HT-29 (cell line): ENCODE data around the gene CDC42EP5. TPM values are rescaled to one million over a fixed set of nuclear protein-coding genes. Genes with fewer than 3 reads are reported as not detected.
A peak's percentile ranks its signal among the peaks of the same experiment; 100 is the strongest.
"Not testable (repeated sequence)": the region's sequence is repeated elsewhere in the genome, so short reads cannot be mapped to it uniquely, and the experiment has no call there.

Source experiments
- DNase-seq: peaks from one replicate; pipeline ENCODE4 v3.0.0-alpha.2; 2015; ENCODE audit warnings: low spot score
- total RNA-seq: library from RNA; depleted of rRNA; stranded (reverse); fragments of >200 nt; shearing (Covaris generic); gene quantifications from 2 replicates; pipeline ENCODE4 v1.2.3, GENCODE V29; 2014

The CDC42EP5 gene
- total RNA-seq, 1 experiment from 2014 or later: 59.0 TPM

DNA sequence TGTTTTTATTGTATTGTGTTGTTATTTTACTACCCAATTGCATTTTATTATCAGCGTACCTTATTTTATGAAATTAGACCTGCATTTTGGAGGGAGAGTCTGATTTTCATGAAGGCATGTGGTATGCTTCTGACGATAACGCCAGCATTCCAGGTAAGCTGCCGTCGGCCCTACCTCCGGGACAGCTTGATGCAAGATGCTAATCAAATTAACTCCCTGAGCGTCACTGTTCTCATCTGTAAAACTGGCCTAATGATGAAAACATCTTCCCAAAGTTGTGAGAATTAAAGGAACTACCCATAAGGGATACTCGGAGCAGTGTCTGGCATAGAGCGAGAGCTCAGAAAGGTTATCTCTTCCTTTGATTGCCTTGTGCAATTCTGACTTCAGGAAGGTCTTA is 16.7 kb upstream of the CDC42EP5 start:
- DNase-seq: no peak

DNA sequence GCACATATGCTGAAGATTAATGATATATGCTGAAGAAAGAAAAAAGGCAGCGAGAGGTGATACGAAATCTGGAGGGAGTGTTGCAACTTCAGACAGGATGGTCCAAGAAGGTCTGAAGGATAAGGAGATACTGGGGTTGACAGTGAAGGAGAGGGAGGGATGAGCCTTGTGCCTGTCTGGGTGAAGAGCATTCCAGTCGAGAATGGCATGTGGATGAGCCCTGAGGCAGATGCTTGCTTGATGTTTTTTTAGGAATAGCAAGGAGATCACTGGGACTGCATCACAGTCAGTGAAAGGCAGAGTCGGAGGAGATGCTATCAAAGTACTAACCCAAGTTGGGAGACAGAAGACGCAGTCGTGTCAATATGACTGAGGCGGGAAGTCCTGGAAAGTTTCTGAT is 16.2 kb upstream of the CDC42EP5 start:
- no peak for DNase-seq

DNA sequence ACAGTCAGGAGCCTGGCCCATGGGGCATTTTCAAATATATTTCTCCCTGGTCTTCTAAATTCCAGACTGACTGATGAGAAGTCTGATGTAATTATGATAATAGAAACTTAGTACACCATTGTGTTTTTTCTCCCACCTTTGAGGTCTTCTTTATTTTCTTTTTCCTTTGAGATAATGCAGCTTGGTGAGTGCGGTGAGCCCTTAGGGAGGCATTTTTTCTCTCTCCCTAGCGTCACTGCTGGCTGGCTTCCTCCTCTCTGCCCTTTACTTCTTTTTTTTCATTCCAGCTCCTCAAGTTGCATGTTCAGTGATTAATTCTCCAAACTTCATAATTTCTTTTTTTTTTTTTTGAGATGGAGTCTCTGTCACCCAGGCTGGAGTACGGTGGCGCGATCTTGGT is 12.8 kb upstream of the CDC42EP5 start:
- DNase-seq: no peak

DNA sequence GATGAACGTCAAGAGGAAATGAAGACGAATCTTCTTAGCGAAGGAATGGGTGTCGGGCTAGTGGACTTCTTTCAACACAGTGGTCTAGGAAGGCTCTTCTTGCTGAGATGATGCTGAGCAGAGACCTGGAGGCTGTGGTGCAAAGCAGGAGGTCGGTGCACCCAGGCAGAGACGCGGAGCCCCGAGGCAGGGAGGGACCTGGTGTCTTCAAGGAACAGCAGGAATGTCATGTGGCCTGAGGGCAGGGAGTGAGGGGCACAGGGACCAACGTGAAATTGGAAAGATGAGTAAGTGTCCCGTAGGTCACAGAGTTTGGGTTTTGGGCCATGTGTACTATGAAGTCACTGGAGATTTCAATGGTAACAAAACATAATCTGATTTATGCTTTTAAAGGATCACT is 11.4 kb upstream of the CDC42EP5 start:
- DNase-seq: no peak

DNA sequence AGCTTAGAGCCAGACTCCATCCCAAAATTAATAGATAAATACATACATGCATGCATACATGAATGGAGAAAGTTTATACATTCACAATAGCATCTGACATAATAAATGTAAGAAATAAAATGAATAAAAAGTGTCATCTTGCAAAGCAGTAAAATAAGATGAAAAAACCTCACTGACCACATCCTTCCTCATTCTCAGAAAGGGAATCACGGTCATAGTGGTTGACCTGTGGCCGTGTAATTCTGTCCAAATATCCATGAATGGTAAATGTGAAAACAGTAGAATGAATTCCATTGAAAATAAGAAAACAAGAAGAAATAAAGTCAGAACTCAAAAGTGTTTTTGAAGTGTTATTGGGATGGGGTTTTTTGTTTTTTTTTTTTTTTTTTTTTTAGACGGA is 9.8 kb upstream of the CDC42EP5 start:
- no peak for DNase-seq

DNA sequence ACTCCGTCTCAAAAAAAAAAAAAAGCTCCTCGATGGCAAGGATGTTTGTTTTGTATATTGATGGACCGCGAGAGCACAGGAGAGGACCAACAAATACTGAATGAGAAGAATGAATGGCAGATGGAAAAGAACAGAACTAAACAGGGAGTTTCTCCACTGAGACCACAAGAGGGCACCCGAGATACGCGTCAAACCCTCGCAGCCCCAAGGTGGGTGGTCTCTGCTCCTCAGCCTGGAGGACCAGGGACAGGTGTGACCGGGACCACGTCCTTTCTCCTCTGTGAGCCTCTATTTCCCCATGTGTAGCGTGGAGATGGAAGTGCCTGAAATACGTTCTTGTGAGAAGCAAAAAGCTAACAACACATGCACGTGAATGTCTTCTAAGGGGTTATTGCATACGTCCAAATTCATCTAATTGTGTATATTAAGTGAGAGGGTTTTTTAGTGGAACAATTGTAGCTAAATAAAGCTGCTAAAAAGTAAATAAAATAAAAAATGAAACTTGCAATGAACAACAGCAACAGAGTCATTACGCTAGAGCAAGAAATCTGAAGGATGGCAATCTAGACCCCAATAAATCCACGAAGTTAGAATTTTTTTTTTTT is 8.3 kb upstream of the CDC42EP5 start:
- DNase-seq: peak; percentile 86

DNA sequence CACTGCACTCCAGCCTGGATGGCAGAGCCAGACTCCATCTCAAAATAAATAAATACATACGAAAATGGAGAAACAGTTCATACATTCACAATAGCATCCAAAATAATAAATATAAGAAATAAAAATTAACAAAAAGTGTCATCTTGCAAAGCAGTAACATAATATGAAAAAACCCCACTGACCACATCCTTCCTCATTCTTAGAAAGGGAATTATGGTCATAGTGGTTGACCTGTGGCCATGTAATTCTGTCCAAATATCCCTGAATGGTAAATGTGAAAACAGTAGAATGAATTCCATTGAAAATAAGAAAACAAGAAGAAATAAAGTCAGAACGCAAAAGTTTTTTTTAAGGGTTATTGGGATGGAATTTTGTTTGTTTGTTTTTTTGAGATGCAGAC is 7.0 kb upstream of the CDC42EP5 start:
- no peak for DNase-seq

DNA sequence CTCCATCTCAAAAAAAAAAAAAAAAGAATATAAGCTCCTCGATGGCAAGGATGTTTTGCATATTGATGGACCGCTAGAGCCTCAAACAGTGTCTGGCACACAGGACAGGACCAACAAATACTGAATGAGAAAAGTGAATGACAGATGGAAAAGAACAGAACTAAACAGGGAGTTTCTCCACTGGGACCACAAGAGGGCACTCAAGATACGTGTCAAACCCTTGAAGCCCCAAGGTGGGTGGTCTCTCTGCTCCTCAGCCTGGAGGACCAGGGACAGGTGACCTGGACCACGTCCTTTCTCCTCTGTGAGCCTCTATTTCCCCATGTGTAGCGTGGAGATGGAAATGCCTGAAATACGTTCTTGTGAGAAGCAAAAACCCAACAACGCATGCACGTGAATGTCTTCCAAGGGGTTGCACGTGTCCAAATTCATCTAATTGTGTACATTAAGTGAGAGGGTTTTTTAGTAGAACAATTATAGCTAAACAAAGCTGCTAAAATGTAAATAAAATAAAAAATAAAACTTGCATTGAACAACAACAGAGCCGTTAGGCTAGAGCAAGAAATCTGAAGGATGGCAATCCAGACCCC is 5.7 kb upstream of the CDC42EP5 start:
- peak; percentile 76 for DNase-seq

DNA sequence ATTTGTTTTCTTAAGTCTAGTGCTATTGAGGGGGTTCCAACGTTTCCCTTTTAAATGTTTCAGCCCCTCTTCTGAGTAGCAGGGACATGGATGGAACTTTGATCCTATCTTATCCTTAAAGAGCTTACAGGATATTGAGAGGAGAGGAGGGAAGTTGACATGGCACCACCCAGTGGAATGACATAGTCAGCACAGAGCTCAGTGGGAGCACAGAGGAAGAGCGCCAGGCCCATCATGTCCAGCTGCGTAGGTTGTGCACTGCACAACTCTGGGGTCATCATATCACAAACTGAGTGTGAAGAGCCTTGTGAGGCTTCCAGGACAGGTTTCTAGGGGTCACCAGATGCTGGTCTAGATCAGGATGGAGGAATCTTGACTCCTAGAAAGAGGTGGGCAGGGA is 4.6 kb upstream of the CDC42EP5 start:
- DNase-seq: peak; percentile 62

DNA sequence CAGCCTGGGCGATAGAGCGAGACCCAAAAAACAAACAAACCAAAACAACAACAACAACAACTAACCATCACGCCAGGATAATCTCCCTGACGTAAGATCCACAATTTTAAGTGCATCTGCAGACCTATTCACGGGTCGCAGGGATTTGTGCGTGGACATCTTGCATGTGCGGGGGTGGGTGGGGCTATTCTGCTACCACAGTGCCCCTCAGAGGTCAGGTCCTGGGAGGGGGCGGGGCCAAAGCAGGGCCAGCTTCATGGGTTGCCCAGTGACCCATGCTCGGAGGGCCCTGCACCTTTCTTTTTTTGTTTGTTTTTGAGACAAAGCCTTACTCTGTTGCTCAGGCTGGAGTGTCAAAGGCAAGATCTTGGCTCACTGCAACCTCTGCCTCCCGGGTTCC is 2.6 kb upstream of the CDC42EP5 start:
- DNase-seq: no peak

DNA sequence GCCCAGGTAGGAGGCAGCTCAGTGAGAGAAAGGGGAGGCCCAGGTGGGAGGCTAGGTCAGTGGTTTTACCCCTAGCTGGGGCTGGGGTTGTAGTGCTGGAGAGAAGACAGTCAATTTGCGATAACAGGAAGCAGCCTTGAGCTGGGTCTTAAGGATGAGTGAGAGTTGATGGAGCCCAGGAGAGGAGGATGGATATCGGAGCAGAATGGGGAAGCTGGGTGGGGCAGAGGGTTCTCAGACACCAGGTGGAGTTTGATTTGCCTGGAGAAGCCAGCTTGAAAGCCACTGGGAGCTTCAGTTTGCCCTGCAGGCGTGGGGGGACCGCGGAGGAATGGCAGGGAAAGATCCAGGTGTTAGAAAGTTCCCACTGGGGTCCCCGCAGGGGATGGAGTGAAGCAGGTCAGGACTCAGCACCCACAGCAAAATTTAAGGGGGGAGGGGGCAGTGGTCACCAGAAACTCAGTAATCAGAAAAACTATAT is 836 bp upstream of the CDC42EP5 start:
- no peak for DNase-seq

DNA sequence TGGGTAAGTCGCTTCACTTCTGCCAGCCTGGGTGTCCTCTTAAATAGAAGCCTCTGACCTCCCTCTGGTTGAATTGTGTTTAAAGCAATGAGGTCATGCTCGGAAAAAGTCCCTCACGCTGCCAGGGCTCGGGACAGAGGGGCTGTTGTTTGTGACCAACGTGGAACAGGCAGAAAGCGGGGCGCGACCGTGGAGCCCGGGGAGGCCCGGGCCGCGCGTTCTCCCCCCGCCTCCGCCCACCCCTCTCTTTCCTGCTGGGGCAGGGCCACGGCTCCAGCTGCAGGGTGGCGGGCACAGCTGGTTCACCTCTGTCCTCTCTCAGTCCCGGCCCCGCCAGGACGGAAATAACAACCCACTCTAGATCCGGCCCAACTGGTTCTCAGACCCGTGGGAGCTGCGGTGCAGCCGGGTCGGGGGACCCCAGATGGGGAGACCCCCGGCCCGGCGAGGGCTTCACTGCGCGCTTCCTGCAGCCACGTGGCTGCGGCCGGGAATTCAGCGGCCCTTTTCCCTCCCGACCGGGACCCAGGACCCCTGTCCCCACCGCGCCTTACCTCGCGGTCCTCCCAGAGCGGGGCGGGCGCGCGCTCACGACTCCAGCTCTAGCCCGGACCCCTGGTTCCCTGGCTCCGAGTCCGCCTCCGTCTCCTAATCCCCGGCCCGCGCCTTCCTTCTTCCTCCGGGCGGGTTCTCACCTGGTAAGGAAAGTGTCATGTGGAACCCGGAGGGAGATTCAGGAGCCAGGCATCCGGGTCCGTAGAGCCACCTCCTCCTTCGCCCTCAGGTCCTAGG is 1.9 kb downstream of the CDC42EP5 start:
- DNase-seq: peak; percentile 86

DNA sequence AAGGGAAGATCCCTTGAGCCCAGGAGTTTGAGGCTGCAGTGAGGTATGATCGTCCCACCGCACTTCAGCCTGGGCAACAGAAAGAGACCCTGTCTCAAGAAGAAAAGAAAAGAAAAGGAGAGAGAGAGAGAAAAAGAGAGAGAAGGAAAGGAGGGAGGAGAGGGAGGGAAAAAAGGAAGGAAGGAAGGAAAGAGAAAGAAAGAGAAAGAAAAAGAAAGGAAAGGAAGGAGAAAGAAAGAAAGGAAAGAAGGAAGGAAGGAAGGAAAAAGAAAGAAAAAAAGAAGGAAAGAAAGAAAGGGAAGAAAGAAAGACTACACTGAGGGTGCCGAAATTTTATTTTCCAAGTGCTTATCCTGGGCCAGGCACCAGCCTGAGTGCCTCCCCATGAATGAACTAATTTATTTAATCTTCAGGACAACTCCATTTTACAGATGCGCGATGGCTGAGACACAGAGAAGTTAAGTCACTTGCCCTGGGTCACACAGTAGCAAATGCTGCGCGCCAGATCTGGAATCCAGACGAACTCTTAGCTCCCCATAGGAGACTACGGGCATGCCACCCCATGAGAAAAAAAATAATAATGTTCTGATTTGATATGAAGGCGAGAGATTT is 2.7 kb downstream of the CDC42EP5 start:
- DNase-seq: no peak

DNA sequence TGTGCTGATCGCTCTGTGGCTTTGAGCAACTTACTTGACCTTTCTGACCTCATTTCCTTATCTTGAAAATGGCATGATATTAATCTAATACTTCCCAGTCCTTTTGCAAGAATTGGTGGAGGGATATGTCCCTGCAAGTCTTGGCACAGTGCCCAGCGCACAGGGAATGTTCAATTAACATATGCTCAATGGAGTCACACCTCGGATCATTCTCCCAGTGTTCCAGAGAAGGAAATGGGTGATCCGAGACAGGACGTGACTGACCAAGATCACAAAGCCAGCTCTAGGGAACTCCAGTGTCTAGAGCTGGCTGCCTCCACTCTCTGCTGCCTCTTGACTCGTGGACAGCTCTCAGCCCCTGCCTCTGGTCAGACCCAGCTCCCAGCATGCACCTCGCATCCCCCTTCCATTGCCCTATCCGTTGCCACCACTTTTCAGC is 3.6 kb downstream of the CDC42EP5 start:
- DNase-seq: peak; percentile 75

DNA sequence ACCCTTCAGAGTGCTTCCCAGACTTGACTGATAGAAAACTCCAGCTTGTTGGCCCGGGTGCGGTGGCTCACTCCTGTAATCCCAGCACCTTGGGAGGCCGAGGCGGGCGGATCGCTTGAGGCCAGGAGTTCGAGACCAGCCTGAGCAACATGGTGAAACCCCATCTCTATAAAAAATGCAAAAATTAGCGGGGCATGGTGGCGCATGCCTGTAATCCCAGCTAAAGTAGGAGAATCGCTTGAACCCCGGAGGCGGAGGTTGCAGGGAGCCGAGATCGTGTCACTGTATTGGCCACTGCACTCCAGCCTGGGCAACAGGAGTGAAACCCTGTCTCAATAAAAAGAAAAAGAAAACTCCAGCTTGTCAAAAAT is 7.0 kb downstream of the CDC42EP5 start:
- DNase-seq: not testable (repeated sequence)

DNA sequence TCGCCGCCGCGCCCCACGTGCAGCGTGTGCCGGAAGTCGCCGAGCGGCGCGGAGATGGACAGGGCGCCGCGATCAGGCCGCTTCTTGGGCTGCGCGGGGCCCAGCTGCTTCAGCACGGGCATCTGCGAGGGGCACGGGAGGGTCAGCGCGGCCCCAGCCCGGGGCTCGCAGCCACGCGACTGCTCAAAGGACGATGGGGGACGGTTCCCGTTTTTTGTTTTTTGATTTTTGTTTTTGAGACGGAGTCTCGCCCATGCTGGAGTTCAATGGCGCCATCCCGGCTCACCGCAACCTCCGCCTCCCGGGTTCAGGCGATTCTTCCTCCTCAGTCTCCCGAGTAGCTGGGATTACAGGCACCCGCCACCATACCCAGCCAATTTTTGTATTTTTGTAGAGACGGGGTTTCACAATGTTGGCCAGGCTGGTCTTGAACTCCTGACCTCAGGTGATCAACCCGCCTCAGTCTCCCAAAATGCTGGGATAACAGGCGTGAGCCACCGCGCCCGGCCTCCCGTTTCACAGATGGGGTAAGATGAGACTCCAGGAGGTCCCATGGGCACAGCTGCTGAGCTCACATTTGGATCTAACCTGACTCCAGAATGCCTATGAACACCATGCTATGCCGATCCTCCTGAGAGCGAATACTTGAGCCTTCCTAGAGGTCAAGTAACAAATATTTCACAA is 7.5 kb downstream of the CDC42EP5 start:
- DNase-seq: no peak

DNA sequence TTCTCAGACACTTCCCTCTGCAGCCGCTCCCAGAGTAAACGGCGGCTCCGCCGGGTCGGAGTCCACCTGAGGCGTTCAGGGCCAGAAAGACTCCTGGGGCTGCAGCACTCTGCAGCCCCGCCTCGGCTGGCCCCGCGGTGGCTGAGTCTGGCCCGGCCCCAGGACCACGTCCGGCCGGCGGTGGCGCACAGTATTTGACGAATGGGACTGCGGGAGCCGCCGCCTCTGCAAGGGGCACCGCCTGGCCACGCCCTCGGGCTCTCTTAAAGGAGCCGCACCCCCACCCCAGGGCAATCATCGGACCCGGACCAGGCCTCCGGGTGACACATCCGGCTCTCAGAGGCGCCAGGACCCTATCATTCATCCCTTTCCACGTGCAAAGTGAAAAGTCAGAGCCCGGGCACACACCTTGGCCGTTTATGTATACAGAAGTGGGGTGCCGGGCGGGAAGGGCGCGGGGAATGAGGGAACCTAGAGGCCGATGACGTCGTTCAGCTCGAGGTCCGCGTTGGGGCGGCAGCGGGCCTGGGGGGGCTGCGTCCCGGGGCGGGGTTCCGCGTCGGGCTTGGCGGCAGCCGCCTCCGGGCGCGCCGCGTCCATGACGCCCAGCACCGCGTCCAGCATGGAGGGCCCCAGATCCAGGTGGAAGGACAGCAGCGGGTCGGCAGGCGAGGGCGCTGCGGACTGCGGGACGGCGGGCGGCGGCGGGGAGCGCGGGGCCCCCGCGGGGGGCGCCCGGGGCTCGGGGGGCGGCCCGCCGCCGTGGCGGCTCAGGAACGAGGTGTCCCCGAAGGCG is 8.3 kb downstream of the CDC42EP5 start:
- peak; percentile 97 for DNase-seq

DNA sequence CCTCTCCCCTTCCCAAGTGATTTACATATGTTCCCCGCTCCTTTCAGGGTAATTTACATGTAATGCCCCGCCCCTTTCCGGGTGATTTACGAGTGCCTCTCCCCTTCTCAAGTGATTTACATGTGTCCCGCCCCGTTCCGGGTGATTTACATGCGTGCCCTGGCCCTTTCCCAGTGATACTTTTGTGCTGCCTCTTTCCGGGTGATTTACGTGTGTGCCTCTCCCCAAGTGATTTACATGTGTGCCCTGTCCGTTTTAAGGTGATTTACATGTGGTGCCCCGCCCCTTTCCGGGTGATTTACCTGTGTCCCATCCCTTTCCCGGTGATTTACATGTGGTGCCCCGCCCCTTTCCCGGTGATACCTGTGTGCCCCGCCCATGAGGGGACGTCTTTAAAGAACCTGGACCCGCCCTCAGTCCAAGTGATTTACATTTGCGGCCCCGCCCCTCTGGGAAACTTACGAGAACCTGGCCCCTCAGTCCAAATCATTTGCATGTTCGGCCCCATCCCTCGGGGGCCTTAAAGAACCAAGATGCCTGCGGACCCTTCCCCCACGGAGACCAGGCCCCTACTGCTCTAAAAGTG is 9.0 kb downstream of the CDC42EP5 start:
- DNase-seq: peak; percentile 100

DNA sequence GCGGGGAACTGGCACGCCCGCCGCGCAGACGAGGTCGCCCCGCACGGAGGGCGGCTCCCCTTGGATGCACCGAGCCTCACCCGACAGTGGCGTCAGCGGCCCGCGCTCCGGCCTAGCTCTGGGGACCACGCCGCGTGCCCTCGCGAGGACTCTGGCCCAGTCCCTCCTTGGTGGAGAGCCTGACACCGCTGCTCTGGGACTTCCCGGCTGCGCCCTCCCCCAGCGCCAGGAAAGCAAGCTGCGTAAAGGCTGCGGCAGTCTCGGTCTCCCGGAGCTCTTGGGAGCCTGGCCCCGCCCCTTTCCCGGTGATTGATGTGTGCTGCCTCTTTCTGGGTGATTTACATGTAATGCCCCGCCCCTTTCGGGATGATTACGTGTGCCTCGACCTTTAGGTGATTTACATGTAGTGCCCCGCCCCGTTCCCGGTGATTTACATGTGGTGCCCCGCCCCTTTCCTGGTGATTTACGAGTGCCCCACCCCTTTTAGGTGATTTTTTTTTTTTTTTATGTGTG is 9.5 kb downstream of the CDC42EP5 start, which contains the start of gene LENG9:
LENG9 (minus strand) TSS at position 248 of the 513 bp plus-strand sequence. CDS start 252 bp downstream, outside the sequence.
- DNase-seq: peak; percentile 100
